Measurements from ENCODE around the gene PLEKHA7. TPM values are rescaled to one million over a fixed set of nuclear protein-coding genes. Genes with fewer than 3 reads are reported as not detected.

The PLEKHA7 gene
- total and polyA plus RNA-seq, 2 of the 8 experiments (the other 6 are each of a cell fraction or from before 2014, with no cell fraction given), result 11.4 to 25.6 TPM

- H3K4ac ChIP-seq (replicated peaks; ENCODE audit: insufficient read length, low read depth, low read length), result no peak overlapping the region
- H3K4me1 ChIP-seq (replicated peaks in 1 of 4; ENCODE audit: control insufficient read depth in 3 of 4, insufficient read depth in 4 of 4, low read length in 3 of 4), result peaks cover 10 to 27% (median 14%) of the 10 kb centered on the region in 4 experiments; a peak in 6 of 7 replicates
- no peak overlapping the region for H4K5ac ChIP-seq (ENCODE audit: insufficient read length, low read depth, low read length)
- peak overlapping the region; percentile 90 to 98 for H3K4me2 ChIP-seq (ENCODE audit: insufficient read depth in 1 of 2, low read depth in 2 of 2, low read length in 2 of 2)
- peak overlapping the region; percentile 68 to 98 (median 86) for H3K4me3 ChIP-seq (ENCODE audit: extremely low read depth in 1 of 4, insufficient read depth in 2 of 4, low read depth in 3 of 4, low read length in 4 of 4)
- ChIA-PET CTCF (ENCODE audit: partially characterized antibody) (interaction anchor here (0.6 to 5.2 kb wide), 7 partner anchors 13 to 193 kb away, joined by 3 to 34 read pairs (median 3); no protein-coding TSS in a partner anchor), POLR2A (ENCODE audit: partially characterized antibody) (interaction anchor here (0.7 to 1.9 kb wide), 10 partner anchors 8 to 135 kb away, joined by 3 to 9 read pairs (median 4); no protein-coding TSS in a partner anchor)
- TF ChIP-seq ASH2L (IDR thresholded peaks at IDR 0.05; ENCODE audit: low read length) (peak; percentile 3), BRCA1 (IDR thresholded peaks at IDR 0.05; ENCODE audit: low read depth, low read length) (no peak)
- peak overlapping the region; percentile 70 for H3K56ac ChIP-seq (replicated peaks; ENCODE audit: insufficient read length, low read depth, low read length)
- H2BK12ac ChIP-seq (ENCODE audit: low read depth, low read length), result peak overlapping the region; percentile 80; the same call in 1 of the 2 replicates
- peaks cover 0 to 3% (median 1%) of the 10 kb centered on the region in 4 experiments; a peak in 3 of 7 replicates for H3K27me3 ChIP-seq (replicated peaks in 1 of 4; ENCODE audit: control insufficient read depth in 3 of 4, extremely low read depth in 1 of 4, insufficient read depth in 3 of 4, low read length in 3 of 4)
- no peak overlapping the region for H4K91ac ChIP-seq (replicated peaks; ENCODE audit: insufficient read length, low read length)
- H2BK5ac ChIP-seq (ENCODE audit: low read depth, low read length), result no peak overlapping the region; the same call in 1 of the 2 replicates
- H3K36me3 ChIP-seq (ENCODE audit: control insufficient read depth in 2 of 4, insufficient read depth in 4 of 4, low read length in 3 of 4), result no peaks in the 10 kb centered on the region; a peak in 1 of 8 replicates
- H3K23me2 ChIP-seq (ENCODE audit: low read depth, low read length), result peaks cover 14% of the 10 kb centered on the region
- H4K20me1 ChIP-seq (replicated peaks in 1 of 2; ENCODE audit: control insufficient read depth in 1 of 2, insufficient read depth in 2 of 2, low read length in 2 of 2), result peaks cover 0 to 6% of the 10 kb centered on the region in 2 experiments
- peak overlapping the region; percentile 46; the same call in 1 of the 2 replicates for H4K8ac ChIP-seq (ENCODE audit: extremely low read depth, insufficient read depth, low read length)
- no peaks in the 10 kb centered on the region for H3K9me3 ChIP-seq (ENCODE audit: insufficient read depth in 2 of 2, low read depth in 1 of 2, low read length in 1 of 2)
- 0 out of 2 replicates have a peak overlapping the region, but pooled peaks have one; percentile 63 for H2AFZ ChIP-seq (ENCODE audit: low read length)
- H3K14ac ChIP-seq (ENCODE audit: insufficient read length), result no peak overlapping the region
- no peak overlapping the region for H2BK120ac ChIP-seq (replicated peaks; ENCODE audit: low read depth, low read length)
- H2BK15ac ChIP-seq (ENCODE audit: low read length), result peak overlapping the region; percentile 61; the same call in 1 of the 2 replicates
- H3K79me1 ChIP-seq (ENCODE audit: low read depth, low read length), result peaks cover 8% of the 10 kb centered on the region
- peak overlapping the region; percentile 1 to 75 (median 62) for H3K9ac ChIP-seq (replicated peaks in 1 of 4; ENCODE audit: extremely low read depth in 1 of 4, low read depth in 3 of 4, low read length in 3 of 4)
- H2AK5ac ChIP-seq (ENCODE audit: low read depth, low read length), result no peak overlapping the region
- H3K23ac ChIP-seq (ENCODE audit: insufficient read length), result no peak overlapping the region
- no peak for DNase-seq (ENCODE audit: low read depth in 1 of 2, low spot score in 2 of 2)
- 12% methylated on average over 34 of the region's 38 CpGs; no CpG with 5 or more reads in 1 of the 2 experiments for WGBS, 2 experiments (ENCODE audit: extremely low coverage in 1 of 2, insufficient coverage in 1 of 2, insufficient read length in 1 of 2, insufficient replicate concordance in 2 of 2, low coverage in 1 of 2, low lambda C conversion rate in 2 of 2, missing lambda C conversion rate in 1 of 2)
- FAIRE-seq, result no peak
- no peak overlapping the region for H3K27ac ChIP-seq (ENCODE audit: low read depth, low read length)
- H3K79me2 ChIP-seq (ENCODE audit: control insufficient read depth in 1 of 2, insufficient read depth in 2 of 2, low read length in 2 of 2), result peaks cover 0 to 23% of the 10 kb centered on the region in 2 experiments; a peak in 2 of 4 replicates
- peak overlapping the region; percentile 62 for H3K18ac ChIP-seq (ENCODE audit: extremely low read depth, low read length)
- H2BK20ac ChIP-seq (ENCODE audit: low read length), result peak overlapping the region; percentile 67; the same call in 1 of the 2 replicates
These were observed 1.3 kb downstream of the PLEKHA7 start for GRCh38 chr11:17012712-17013547.
